ENCODE results near the gene ITSN1.

DNA sequence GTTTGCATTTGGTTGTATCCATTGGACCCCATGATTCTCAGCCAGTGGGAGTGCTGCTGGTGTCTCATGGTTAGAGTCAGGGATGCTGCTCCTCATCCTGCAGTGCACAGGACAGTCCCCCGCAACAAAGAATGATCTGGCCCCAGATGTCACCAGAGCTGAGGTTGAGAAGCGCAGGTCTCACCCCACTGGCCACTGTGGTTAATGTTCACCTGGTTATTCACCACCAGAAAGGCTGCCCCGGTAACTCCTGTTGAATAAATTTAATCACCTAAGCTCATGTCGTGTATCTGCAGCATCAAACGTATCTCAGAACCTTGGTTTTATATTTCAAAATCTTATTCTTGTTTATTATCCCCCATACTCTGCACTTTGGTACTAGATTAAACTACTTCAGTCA lies 197.5 kb downstream of the ITSN1 start:
- no peak for TF ChIP-seq CTCF (conservative IDR thresholded peaks at IDR 0.05 in 1 of 2, IDR thresholded peaks at IDR 0.05 in 1 of 2; ENCODE audit: extremely low read depth in 1 of 2, insufficient read depth in 1 of 2, low read depth in 1 of 2, low read length in 2 of 2)
- no peak for TF ChIP-seq EZH2 (IDR thresholded peaks at IDR 0.05; ENCODE audit: borderline replicate concordance, low read length)
